ENCODE measurements around the gene SMAD5. TPM values are rescaled to one million over a fixed set of nuclear protein-coding genes. Genes with fewer than 3 reads are reported as not detected.
A peak's percentile ranks its signal among the peaks of the same experiment; 100 is the strongest.

SMAD5 gene
- total and polyA plus RNA-seq, 2 of the 4 experiments (the other 2 are of a cell fraction): 37.4 to 101 TPM

DNA sequence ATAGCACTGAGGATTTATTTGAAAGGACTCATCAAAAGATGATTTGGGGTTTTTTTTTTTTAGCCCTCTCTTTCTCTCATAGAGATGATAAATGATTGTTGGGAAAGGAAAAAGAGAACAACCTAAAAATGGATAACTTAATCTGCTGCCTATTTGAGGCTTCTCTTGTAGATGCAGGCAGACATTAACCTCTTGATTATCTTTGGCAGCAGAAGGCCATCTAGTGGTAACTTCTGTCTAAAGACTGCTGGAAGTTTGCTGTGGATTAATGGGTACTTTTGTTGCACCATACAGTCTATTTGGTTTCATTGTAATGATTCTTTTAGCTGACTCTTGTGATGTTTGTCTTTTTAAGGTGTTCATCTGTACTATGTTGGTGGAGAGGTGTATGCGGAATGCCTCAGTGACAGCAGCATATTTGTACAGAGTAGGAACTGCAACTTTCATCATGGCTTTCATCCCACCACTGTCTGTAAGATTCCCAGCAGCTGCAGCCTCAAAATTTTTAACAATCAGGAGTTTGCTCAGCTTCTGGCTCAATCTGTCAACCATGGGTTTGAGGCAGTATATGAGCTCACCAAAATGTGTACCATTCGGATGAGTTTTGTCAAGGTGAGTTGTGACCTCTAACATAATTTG, 41.5 kb downstream of the SMAD5 start:
- CTCF ChIA-PET: interaction anchor here (0.7 to 2.3 kb wide), 10 partner anchors 9 to 286 kb away, joined by 3 to 11 read pairs (median 4); no protein-coding TSS in a partner anchor
- intact Hi-C loops (cut with micrococcal nuclease) (loop anchor here (1.0 to 5.0 kb wide), 3 partner anchors 92 to 287 kb away; no protein-coding TSS in a partner anchor), in situ Hi-C loops (cut with MboI; ENCODE audit: low sequenced_read_pairs) (loop anchor here (10.0 kb wide), 1 partner anchor 89 kb away; no protein-coding TSS in a partner anchor), dilution Hi-C loops (cut with HindIII; ENCODE audit: low sequenced_read_pairs, unreplicated experiment) (no loop called here)
- H3K9me1 ChIP-seq (ENCODE audit: insufficient read depth, low read length): no peaks in the 10 kb centered on the region
- H3K27me3 ChIP-seq (ENCODE audit: control insufficient read depth, insufficient read depth, low read length): no peaks in the 10 kb centered on the region
- H2BK5ac ChIP-seq (ENCODE audit: low read depth, low read length, poor library complexity, severe bottlenecking): no peak overlapping the region
- BruUV-seq (replicated peaks): no TSS peak
- ATAC-seq (ENCODE audit: low read depth): peak; percentile 92
- no peak overlapping the region for H3K18ac ChIP-seq (ENCODE audit: low read depth, low read length)
- no peaks in the 10 kb centered on the region for H3K4me1 ChIP-seq (ENCODE audit: control insufficient read depth, insufficient read depth, low read length)
- no peak overlapping the region for H3K14ac ChIP-seq (replicated peaks; ENCODE audit: low read depth, low read length)
- no peak overlapping the region for H2BK120ac ChIP-seq (ENCODE audit: low read depth, low read length)
- no peak overlapping the region for H3K4me3 ChIP-seq (ENCODE audit: insufficient read depth, low read depth, low read length)
- H3K23ac ChIP-seq (ENCODE audit: low read depth, low read length): no peak overlapping the region
- H3K79me1 ChIP-seq (ENCODE audit: low read depth in 1 of 2, low read length in 2 of 2): peaks cover 7 to 16% of the 10 kb centered on the region in 2 experiments
- WGBS, 2 experiments (ENCODE audit: extremely low coverage in 2 of 2, insufficient read length in 1 of 2): no CpG with 5 or more reads among the region's 2 CpGs
- no peak overlapping the region for H3K56ac ChIP-seq (ENCODE audit: extremely low read depth, insufficient read depth, low read length)
- H3K4ac ChIP-seq (ENCODE audit: low read depth, low read length): no peak overlapping the region
- no peaks in the 10 kb centered on the region for H3K9me3 ChIP-seq (ENCODE audit: control insufficient read depth, insufficient read depth, low read length)
- DNase-seq: peak; percentile 75
- no peak overlapping the region for H2BK15ac ChIP-seq (ENCODE audit: low read depth, low read length)
- no peak overlapping the region for H4K91ac ChIP-seq (ENCODE audit: insufficient read depth, low read depth, low read length)
- no peak overlapping the region for H2BK20ac ChIP-seq (ENCODE audit: low read depth, low read length)
- no peak overlapping the region for H2AK9ac ChIP-seq (replicated peaks; ENCODE audit: low read depth, low read length, poor library complexity)
- H3K27ac ChIP-seq (ENCODE audit: insufficient read depth, low read length): no peak overlapping the region
- H2AFZ ChIP-seq (replicated peaks; ENCODE audit: low read length, poor library complexity): no peak overlapping the region
- POLR2A ChIA-PET (ENCODE audit: unreplicated experiment): no interaction called here
- peaks cover 3% of the 10 kb centered on the region; the same call in 1 of the 2 replicates for H4K20me1 ChIP-seq (ENCODE audit: insufficient read depth, low read length)
- 0 out of 2 replicates have a peak, but pooled peaks have one; percentile 20 for TF ChIP-seq CEBPB (IDR thresholded peaks at IDR 0.05; ENCODE audit: low read depth, low read length)
- TF ChIP-seq FOS (IDR thresholded peaks at IDR 0.05; ENCODE audit: low read depth, low read length): no peak
- peak; percentile 67 for TF ChIP-seq RAD21 (IDR thresholded peaks at IDR 0.05; ENCODE audit: low read length)
- TF ChIP-seq, protein P1, sequence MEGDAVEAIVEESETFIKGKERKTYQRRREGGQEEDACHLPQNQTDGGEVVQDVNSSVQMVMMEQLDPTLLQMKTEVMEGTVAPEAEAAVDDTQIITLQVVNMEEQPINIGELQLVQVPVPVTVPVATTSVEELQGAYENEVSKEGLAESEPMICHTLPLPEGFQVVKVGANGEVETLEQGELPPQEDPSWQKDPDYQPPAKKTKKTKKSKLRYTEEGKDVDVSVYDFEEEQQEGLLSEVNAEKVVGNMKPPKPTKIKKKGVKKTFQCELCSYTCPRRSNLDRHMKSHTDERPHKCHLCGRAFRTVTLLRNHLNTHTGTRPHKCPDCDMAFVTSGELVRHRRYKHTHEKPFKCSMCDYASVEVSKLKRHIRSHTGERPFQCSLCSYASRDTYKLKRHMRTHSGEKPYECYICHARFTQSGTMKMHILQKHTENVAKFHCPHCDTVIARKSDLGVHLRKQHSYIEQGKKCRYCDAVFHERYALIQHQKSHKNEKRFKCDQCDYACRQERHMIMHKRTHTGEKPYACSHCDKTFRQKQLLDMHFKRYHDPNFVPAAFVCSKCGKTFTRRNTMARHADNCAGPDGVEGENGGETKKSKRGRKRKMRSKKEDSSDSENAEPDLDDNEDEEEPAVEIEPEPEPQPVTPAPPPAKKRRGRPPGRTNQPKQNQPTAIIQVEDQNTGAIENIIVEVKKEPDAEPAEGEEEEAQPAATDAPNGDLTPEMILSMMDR (conservative IDR thresholded peaks at IDR 0.05; ENCODE audit: low read depth, low read length): peak; percentile 72
- peak; percentile 65 for TF ChIP-seq SMC3 (IDR thresholded peaks at IDR 0.05; ENCODE audit: low read depth, low read length)
- no peak overlapping the region for H2AK5ac ChIP-seq (ENCODE audit: low read depth, low read length)
- H3K4me2 ChIP-seq (ENCODE audit: low read depth, low read length): no peak overlapping the region
- H3K36me3 ChIP-seq (ENCODE audit: control insufficient read depth, insufficient read depth, low read length): peaks cover 16% of the 10 kb centered on the region
- H3K9ac ChIP-seq (ENCODE audit: low read depth, low read length): no peak overlapping the region
- no peak overlapping the region for H4K8ac ChIP-seq (ENCODE audit: low read depth in 2 of 2, low read length in 2 of 2)
- no peak overlapping the region for H4K5ac ChIP-seq (ENCODE audit: low read depth, low read length)
